Ovary (tissue), 9 donors: ENCODE measurements around the gene ABI3. TPM values are rescaled to one million over a fixed set of nuclear protein-coding genes. Genes with fewer than 3 reads are reported as not detected.

Source experiments
- DNase-seq, 5 donors: peaks; one replicate each; pipeline ENCODE4 v3.0.0-alpha.2; 2019 to 2020
- H3K27ac ChIP-seq, 2 donors: fragments of 200-600 bp; one replicate each; pipeline versions ENCODE4 v1.5.1 to v1.8.0; 2019 to 2022
- H3K27me3 ChIP-seq: fragments of 200-600 bp; one replicate; pipeline ENCODE4 v1.8.0; 2022
- H3K36me3 ChIP-seq: fragments of 200-600 bp; sonication (generic); one replicate; pipeline ENCODE4 v1.5.1; 2019
- H3K4me1 ChIP-seq: one replicate; pipeline ENCODE4 v1.8.1; 2013; ENCODE audit warnings: mild to moderate bottlenecking, moderate library complexity; ENCODE audit not compliant: insufficient read depth
- H3K4me3 ChIP-seq: fragments of 200-600 bp; sonication (generic); one replicate; pipeline ENCODE4 v1.5.1; 2017
- H3K9me3 ChIP-seq, 2 donors: fragments of 200-600 bp in 1 of 2; sonication (generic) in 1 of 2; one replicate each; pipeline versions ENCODE4 v1.5.1 to v1.8.1; 2013 to 2019; ENCODE audit warnings: mild to moderate bottlenecking in 1 of 2, moderate library complexity in 1 of 2
- EP300 ChIP-seq: sonication (generic); formaldehyde crosslinking; IDR thresholded peaks from one replicate; pipeline ENCODE4 v1.6.1; 2017; ENCODE audit warnings: antibody characterized with exemption
- POLR2A ChIP-seq: fragments of 450-650 bp; IDR thresholded peaks from one replicate; pipeline ENCODE4 v1.6.1; 2017; ENCODE audit warnings: antibody characterized with exemption, mild to moderate bottlenecking, moderate library complexity
- WGBS, 3 donors: extraction: QIAGEN DNeasy Blood & Tissue Kit in 1 of 3; methylation state at CpG; one replicate each; pipeline versions ENCODE4 v1.1.5 to v1.1.7; 2013 to 2017; 5-methylcytosine and 5-hydroxymethylcytosine counted together
- intact Hi-C, 4 donors: fragments of 100-400 bp; cut with DNase I; formaldehyde crosslinking; loops; one replicate each; pipeline versions ENCODE4 v1.11.0 to v1.15.1; 2022 to 2023
- polyA plus RNA-seq, 2 donors: library from polyadenylated mRNA; stranded (reverse); fragments of 200-250 nt in 1 of 2; fragments of 350-450 nt in 1 of 2; fragmentation: Illumina TruSeq in 1 of 2; extraction: RNeasy Lipid Tissue Mini Kit (QIAGEN cat#74804) in 1 of 2; gene quantifications; one replicate each; pipeline ENCODE4 v1.2.3, GENCODE V29; 2013 to 2014
- total RNA-seq, 7 donors: library from RNA; depleted of rRNA in 2 of 7; stranded (reverse); fragments of >200 nt in 2 of 7; fragmentation: NEBNext Ultra II Directional in 3 of 7; extraction: Animal tissue kit (Norgen Biotek cat#: 25700) in 3 of 7; gene quantifications; one replicate each; pipeline versions ENCODE4 v1.1.0 to v1.2.4, GENCODE V29; 2016 to 2023
- TF ChIP-seq, protein P1 (sequence below), 3 donors: fragments of 450-650 bp in 2 of 3; fragments of 200-600 bp in 1 of 3; IDR thresholded peaks; one replicate each; pipeline versions ENCODE4 v1.5.1 to v1.8.0; 2016 to 2022; ENCODE audit warnings: antibody characterized with exemption in 3 of 3, mild to moderate bottlenecking in 1 of 3
- donor health status: DM: no; HTN: no; CAD: no; lungs with moderate emphysema.
- donor health status: DM: no; HTN: no; CAD: no.
- donor health status: Bipolar disorder and iron deficiency.
- donor health status: DM: yes; HTN: yes; CAD: no.
- donor health status: DM: no; HTN: no; CAD: no.
- donor health status: DM: yes; HTN: yes; CAD: no.

Gene ABI3
- total and polyA plus RNA-seq, 9 donors: 2.3 to 6.7 (median 4.4) TPM

DNA sequence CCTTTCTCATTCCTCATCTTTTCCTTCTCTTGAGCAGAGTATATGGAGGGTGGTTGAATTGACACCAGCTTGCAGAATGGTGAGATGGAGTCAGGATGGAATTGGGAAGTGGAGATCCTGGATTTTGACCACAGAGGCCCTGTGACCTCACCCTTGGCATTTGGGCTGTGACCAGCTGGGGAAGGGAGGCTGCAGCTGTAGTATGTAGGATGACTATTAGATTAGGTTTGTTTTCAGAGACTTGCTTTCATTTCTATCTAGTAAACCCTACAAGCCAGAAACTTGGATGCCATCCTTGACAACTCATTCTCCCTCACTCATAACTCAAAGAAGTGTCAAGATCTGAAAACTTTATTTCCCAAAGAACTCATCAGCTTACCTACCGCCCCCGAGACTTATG is 6.0 kb upstream of the ABI3 start:
- 87 to 97% (median 88%) methylated on average over 2 of the region's 2 CpGs for whole genome bisulfite sequencing, 3 donors
- H3K4me3 ChIP-seq: no peak overlapping the region
- TF ChIP-seq EP300 (no peak), POLR2A (no peak)
- TF ChIP-seq, protein P1, sequence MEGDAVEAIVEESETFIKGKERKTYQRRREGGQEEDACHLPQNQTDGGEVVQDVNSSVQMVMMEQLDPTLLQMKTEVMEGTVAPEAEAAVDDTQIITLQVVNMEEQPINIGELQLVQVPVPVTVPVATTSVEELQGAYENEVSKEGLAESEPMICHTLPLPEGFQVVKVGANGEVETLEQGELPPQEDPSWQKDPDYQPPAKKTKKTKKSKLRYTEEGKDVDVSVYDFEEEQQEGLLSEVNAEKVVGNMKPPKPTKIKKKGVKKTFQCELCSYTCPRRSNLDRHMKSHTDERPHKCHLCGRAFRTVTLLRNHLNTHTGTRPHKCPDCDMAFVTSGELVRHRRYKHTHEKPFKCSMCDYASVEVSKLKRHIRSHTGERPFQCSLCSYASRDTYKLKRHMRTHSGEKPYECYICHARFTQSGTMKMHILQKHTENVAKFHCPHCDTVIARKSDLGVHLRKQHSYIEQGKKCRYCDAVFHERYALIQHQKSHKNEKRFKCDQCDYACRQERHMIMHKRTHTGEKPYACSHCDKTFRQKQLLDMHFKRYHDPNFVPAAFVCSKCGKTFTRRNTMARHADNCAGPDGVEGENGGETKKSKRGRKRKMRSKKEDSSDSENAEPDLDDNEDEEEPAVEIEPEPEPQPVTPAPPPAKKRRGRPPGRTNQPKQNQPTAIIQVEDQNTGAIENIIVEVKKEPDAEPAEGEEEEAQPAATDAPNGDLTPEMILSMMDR (IDR thresholded peaks at IDR 0.05): no peak
- no peak for DNase-seq
- H3K27me3 ChIP-seq: no peaks in the 10 kb centered on the region
- peaks cover under 1% of the 10 kb centered on the region for H3K4me1 ChIP-seq
- no peaks in the 10 kb centered on the region for H3K9me3 ChIP-seq
- no peaks in the 10 kb centered on the region for H3K36me3 ChIP-seq
- intact Hi-C loops: no loop called here
- H3K27ac ChIP-seq: no peak overlapping the region

- 86 to 88% (median 87%) methylated on average over 10 of the region's 10 CpGs for WGBS, 3 donors
- no peak for DNase-seq
- Histone ChIP-seq H3K36me3 (no peaks in the 10 kb centered on the region), H3K4me1 (peaks cover 5% of the 10 kb centered on the region), H3K9me3 (no peaks in the 10 kb centered on the region), H3K27me3 (no peaks in the 10 kb centered on the region), H3K27ac (no peak overlapping the region), H3K4me3 (no peak overlapping the region)
- TF ChIP-seq, protein P1 (IDR thresholded peaks at IDR 0.05): no peak
- TF ChIP-seq EP300 (no peak), POLR2A (no peak)
- intact Hi-C loops: no loop called here
These were observed 1.4 kb upstream of the ABI3 start for GRCh38 chr17:49209061-49209571.

DNA sequence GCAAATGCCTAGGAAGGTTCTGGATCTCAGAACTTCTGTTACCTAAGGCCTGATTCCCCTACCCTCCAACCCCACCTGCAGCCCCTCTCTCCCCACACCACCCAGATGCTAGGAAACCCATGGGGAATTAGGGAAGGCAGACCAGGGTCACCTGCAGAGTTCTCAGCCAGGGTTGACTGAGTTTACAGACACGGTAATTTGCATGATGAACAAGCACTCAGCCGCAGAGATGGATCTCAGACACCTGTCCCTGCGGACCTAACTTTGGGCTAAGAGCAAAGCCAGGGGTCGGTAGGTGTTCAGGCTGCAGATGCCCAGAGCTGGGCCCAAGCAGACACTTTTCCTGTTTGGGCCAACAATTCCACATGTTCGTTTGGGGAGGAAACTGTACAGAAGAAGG is 2.9 kb downstream of the ABI3 start:
- TF ChIP-seq POLR2A: no peak
- no peak for TF ChIP-seq EP300
- TF ChIP-seq, protein P1 (IDR thresholded peaks at IDR 0.05): no peak

GRCh38 chr17:49213847-49214246 is 3.3 kb downstream of the ABI3 start:
- WGBS, 3 donors: 87 to 97% (median 93%) methylated on average over 2 of the region's 2 CpGs
- no peak overlapping the region for H3K4me3 ChIP-seq
- H3K9me3 ChIP-seq: no peaks in the 10 kb centered on the region
- H3K27ac ChIP-seq: no peak overlapping the region
- no peaks in the 10 kb centered on the region for H3K27me3 ChIP-seq
- DNase-seq: no peak
- TF ChIP-seq, protein P1 (IDR thresholded peaks at IDR 0.05): no peak
- TF ChIP-seq POLR2A: no peak
- TF ChIP-seq EP300: no peak
- peaks cover 5% of the 10 kb centered on the region for H3K4me1 ChIP-seq
- intact Hi-C loops: no loop called here
- H3K36me3 ChIP-seq: no peaks in the 10 kb centered on the region

More for the DNA sequence above, 2.9 kb downstream of the ABI3 start:
- intact Hi-C loops: no loop called here
- H3K36me3 ChIP-seq: no peaks in the 10 kb centered on the region
- no peak for DNase-seq
- WGBS, 3 donors: 56 to 75% (median 74%) methylated on average over 5 of the region's 5 CpGs
- no peaks in the 10 kb centered on the region for H3K9me3 ChIP-seq
- H3K27me3 ChIP-seq: no peaks in the 10 kb centered on the region
- peaks cover 5% of the 10 kb centered on the region for H3K4me1 ChIP-seq
- H3K4me3 ChIP-seq: no peak overlapping the region
- H3K27ac ChIP-seq: no peak overlapping the region
